ENCODE measurements around the gene ST3GAL5. TPM values are rescaled to one million over a fixed set of nuclear protein-coding genes. Genes with fewer than 3 reads are reported as not detected.

Gene ST3GAL5
- total RNA-seq, 1 donor from 2014 or later: 5.9 TPM

GRCh38 chr2:85790032-85790431 lies 98.8 kb downstream of the ST3GAL5 start:
- DNase-seq (ENCODE audit: low read depth): no peak

- no peak for DNase-seq (ENCODE audit: low read depth)
Observed at GRCh38 chr2:85789271-85789670, 99.5 kb downstream of the ST3GAL5 start.

GRCh38 chr2:85788603-85789002 lies 100.2 kb downstream of the ST3GAL5 start:
- DNase-seq (ENCODE audit: low read depth): no peak

DNA sequence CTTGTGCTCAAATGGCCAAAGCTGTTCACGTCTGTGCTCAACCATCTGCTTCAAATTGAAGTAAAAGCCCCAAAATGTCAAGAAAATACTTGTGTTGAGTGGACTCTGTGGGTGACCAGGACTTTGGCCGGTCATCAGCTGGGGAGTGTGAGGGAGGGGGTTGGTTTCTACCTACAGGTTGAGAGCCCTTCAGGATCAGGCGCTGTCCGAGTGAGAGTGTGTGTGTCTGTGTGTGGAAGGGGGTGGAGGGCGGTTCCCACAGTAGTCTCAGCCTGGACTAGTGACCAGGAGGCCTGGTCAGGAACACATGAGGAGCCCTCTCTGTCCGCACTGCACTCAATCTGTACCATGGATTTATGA lies 100.8 kb downstream of the ST3GAL5 start:
- no peak for DNase-seq (ENCODE audit: low read depth)

DNA sequence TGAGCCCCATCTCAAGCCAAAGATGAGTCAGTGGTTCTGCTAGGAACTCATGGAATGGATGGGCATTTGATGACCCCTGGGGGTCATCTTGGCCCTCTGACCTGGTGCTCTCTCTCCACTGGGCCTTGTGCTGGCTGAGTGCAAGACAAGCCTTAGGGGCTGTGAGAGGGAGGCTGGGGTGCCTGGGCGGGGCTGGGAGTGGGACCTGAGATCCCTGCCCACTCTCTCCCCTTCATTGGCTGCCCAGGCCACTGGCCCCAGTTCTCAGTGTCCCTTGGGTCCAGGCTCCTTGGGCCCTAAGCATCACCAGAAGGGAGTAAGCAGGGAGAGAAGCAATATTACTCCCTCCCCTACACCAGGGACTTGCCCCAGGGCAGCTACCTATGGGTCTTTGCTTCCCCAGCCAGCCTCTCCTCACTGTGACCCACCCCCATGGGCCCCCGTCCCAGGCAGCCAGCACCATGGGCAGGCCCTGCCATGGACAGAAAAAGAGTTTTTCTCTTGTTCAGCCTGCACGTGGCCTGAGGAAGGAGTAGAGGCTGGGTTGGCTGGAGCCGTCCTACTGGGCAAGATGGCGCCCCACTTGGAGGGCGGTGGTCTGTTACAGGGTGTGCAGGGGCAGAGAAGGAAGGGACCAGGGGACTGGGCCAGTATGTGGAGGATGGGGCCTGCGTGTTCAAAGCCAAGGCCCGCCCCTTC lies 101.4 kb downstream of the ST3GAL5 start:
- DNase-seq (ENCODE audit: low read depth): no peak

Other genes with a start within 250 kb of the ST3GAL5 start
- gene SFTPB, start 220.8 kb downstream of the ST3GAL5 start, total RNA-seq: not detected in 2 replicates
- gene GNLY, start 194.6 kb downstream of the ST3GAL5 start, total RNA-seq: not detected in 2 replicates
- gene ATOH8, start 135.0 kb downstream of the ST3GAL5 start, total RNA-seq: 4.3 and 12.9 TPM in 2 replicates
- gene POLR1A, start 216.9 kb upstream of the ST3GAL5 start, total RNA-seq: 17.4 and 40.4 TPM in 2 replicates
- 96.2 and 125 TPM in 2 replicates for gene PTCD3, start 217.2 kb upstream of the ST3GAL5 start, total RNA-seq